K562 (cell line): ENCODE data around the gene TDRD3. TPM values are rescaled to one million over a fixed set of nuclear protein-coding genes. Genes with fewer than 3 reads are reported as not detected.

Experiments
- ATAC-seq: fragments of 200-7000 bp; cut with Tn5 transposase; 3 replicates; pipeline ENCODE4 v1.9.1; 2020; ENCODE audit warnings: moderate library complexity
- BruUV-seq: library from RNA; stranded (reverse); fragments of 400-500 nt; replicated peaks from 2 replicates; lab custom pipeline; 2021; lab: Mats Ljungman, UMichigan
- CTCF ChIA-PET: fragments of 300-600 bp; formaldehyde crosslinking; extraction: SDS; loops from one replicate; lab custom pipeline; 2021; ENCODE audit warnings: low intra/inter-chr PET ratio; lab: Yijun Ruan, JAX
- POLR2A ChIA-PET: fragments of 300-600, 350-650 bp; sonication (Branson Sonifier 250); formaldehyde crosslinking; extraction: SDS; loops from one replicate; lab custom pipeline; 2021; ENCODE audit warnings: antibody characterized with exemption, inconsistent platforms; lab: Yijun Ruan, JAX
- DNase-seq, 4 experiments: peaks; one replicate each; pipeline versions ENCODE4 v3.0.0 to v3.0.0-alpha.2; 2011 to 2018; ENCODE audit warnings: low spot score in 3 of 4, mixed read lengths in 3 of 4; ENCODE audit errors: extremely low read depth in 1 of 4
- FAIRE-seq: peaks from 2 replicates; lab custom pipeline; 2011; peaks lifted over from hg19 to GRCh38; lab: Jason Lieb, UNC
- H2AFZ ChIP-seq: 2 replicates; pipeline ENCODE4 v1.6.0; 2011; ENCODE audit warnings: low read depth, low read length, control low read depth, inconsistent platforms
- H3K27ac ChIP-seq: fragments of 200-600 bp; 3 replicates; pipeline ENCODE4 v1.8.0; 2011; ENCODE audit warnings: low read depth, mild to moderate bottlenecking, control low read depth, inconsistent platforms, low read length, moderate library complexity, mixed read lengths; ENCODE audit errors: extremely low read depth
- H3K27me3 ChIP-seq, 2 experiments: fragments of 300-600 bp in 1 of 2; 2 replicates in 1 of 2; 3 replicates in 1 of 2; pipeline versions ENCODE4 v1.6.0 to v1.8.0; 2011; ENCODE audit warnings: inconsistent platforms in 2 of 2, low read length in 2 of 2, mild to moderate bottlenecking in 1 of 2, mixed read lengths in 1 of 2, moderate library complexity in 1 of 2; ENCODE audit not compliant: control insufficient read depth in 2 of 2, insufficient read depth in 2 of 2
- H3K36me3 ChIP-seq: fragments of 300-600 bp; 3 replicates; pipeline ENCODE4 v1.8.0; 2011; ENCODE audit warnings: mild to moderate bottlenecking, low read length, inconsistent platforms; ENCODE audit not compliant: control insufficient read depth, insufficient read depth
- H3K4me1 ChIP-seq, 2 experiments: fragments of 200-600 bp in 1 of 2; replicated peaks in 1 of 2; 2 replicates in 1 of 2; 3 replicates in 1 of 2; pipeline versions ENCODE4 v1.5.1 to v1.8.0; 2011; ENCODE audit warnings: inconsistent platforms in 2 of 2, low read length in 2 of 2, mild to moderate bottlenecking in 1 of 2, mixed read lengths in 1 of 2, moderate library complexity in 1 of 2; ENCODE audit not compliant: control insufficient read depth in 2 of 2, insufficient read depth in 2 of 2
- H3K4me2 ChIP-seq: 2 replicates; pipeline ENCODE4 v1.6.1; 2011; ENCODE audit warnings: low read length, control low read depth, inconsistent platforms, mixed read lengths; ENCODE audit not compliant: insufficient read depth
- H3K4me3 ChIP-seq: fragments of 200-600 bp; sonication (generic), shearing (Covaris generic); 2 replicates; pipeline ENCODE4 v1.5.1; 2016; ENCODE audit warnings: control low read depth, inconsistent platforms
- H3K79me2 ChIP-seq: fragments of 200-600 bp; 3 replicates; pipeline ENCODE4 v1.8.0; 2011; ENCODE audit warnings: low read length, inconsistent platforms; ENCODE audit not compliant: control insufficient read depth, insufficient read depth
- H3K9ac ChIP-seq, 2 experiments: 2 replicates each; pipeline versions ENCODE4 v1.6.0 to v1.6.1; 2011; ENCODE audit warnings: low read depth in 2 of 2, low read length in 2 of 2, control low read depth in 1 of 2, inconsistent platforms in 1 of 2, mild to moderate bottlenecking in 1 of 2, mixed read lengths in 1 of 2; ENCODE audit not compliant: insufficient read depth in 1 of 2
- H3K9me1 ChIP-seq: one replicate; pipeline ENCODE4 v1.6.0; 2011; ENCODE audit warnings: inconsistent platforms, mild to moderate bottlenecking, low read length, moderate library complexity; ENCODE audit not compliant: control insufficient read depth, insufficient read depth
- H3K9me3 ChIP-seq: replicated peaks from 2 replicates; pipeline ENCODE4 v1.5.1; 2011; ENCODE audit warnings: low read depth, low read length, inconsistent platforms; ENCODE audit not compliant: control insufficient read depth, insufficient read depth
- H4K20me1 ChIP-seq: replicated peaks from 2 replicates; pipeline ENCODE4 v1.6.1; 2011; ENCODE audit warnings: low read length, inconsistent platforms, mixed read lengths; ENCODE audit not compliant: control insufficient read depth, insufficient read depth
- ETV1 ChIP-seq: fragments of 450-650 bp; conservative IDR thresholded peaks from 2 replicates; pipeline ENCODE4 v1.6.1; 2016; ENCODE audit warnings: missing genetic modification characterization, control low read depth, low read depth, missing compliant biosample characterization
- SMAD2 ChIP-seq: fragments of 150-350 bp; IDR thresholded peaks from 2 replicates; pipeline ENCODE4 v1.6.1; 2014; ENCODE audit warnings: low read depth, mild to moderate bottlenecking, low read length
- in situ Hi-C: fragments of 300-500 bp; cut with MboI; formaldehyde crosslinking; loops from 4 replicates; pipeline ENCODE4 v1.15.0; 2018; ENCODE audit warnings: inconsistent platforms, mixed read lengths
- intact Hi-C: fragments of 100-400 bp; cut with micrococcal nuclease; formaldehyde crosslinking; loops from 2 replicates; pipeline ENCODE4 v1.14.2; 2022
- polyA plus RNA-seq, 8 experiments: library from polyadenylated mRNA; depleted of rRNA in 4 of 8; stranded (reverse) in 5 of 8; unstranded in 3 of 8; fragments of >200 nt; fragmentation: Nextera tagmentation in 2 of 8; fragmentation: Illumina TruSeq in 1 of 8; extraction: Ambion mirVana in 2 of 8; extraction: Trizol in 1 of 8; gene quantifications; 2 replicates each; pipeline versions ENCODE4 v1.2.1 to v1.2.3, GENCODE V29; 2011 to 2014; ENCODE audit warnings: inconsistent platforms in 1 of 8, missing spikeins in 1 of 8
- total RNA-seq, 7 experiments: library from RNA; depleted of rRNA in 6 of 7; stranded (reverse); fragments of >200 nt in 6 of 7; fragmentation: Illumina TruSeq in 2 of 7; extraction: Trizol in 2 of 7; gene quantifications; 2 replicates each; pipeline versions ENCODE4 v1.2.1 to v1.2.3, GENCODE V29; 2011 to 2021; ENCODE audit warnings: low replicate concordance in 1 of 7
- TF ChIP-seq, protein P1 (sequence below): sonication (generic); formaldehyde crosslinking; IDR thresholded peaks from 2 replicates; pipeline ENCODE4 v1.8.0; 2022; ENCODE audit warnings: missing genetic modification reagents, mild to moderate bottlenecking, borderline replicate concordance

The TDRD3 gene
- total and polyA plus RNA-seq, 9 of the 15 experiments (the other 6 are each of a cell fraction or from before 2014, with no cell fraction given): 3.6 to 16.4 (median 9.5) TPM

DNA sequence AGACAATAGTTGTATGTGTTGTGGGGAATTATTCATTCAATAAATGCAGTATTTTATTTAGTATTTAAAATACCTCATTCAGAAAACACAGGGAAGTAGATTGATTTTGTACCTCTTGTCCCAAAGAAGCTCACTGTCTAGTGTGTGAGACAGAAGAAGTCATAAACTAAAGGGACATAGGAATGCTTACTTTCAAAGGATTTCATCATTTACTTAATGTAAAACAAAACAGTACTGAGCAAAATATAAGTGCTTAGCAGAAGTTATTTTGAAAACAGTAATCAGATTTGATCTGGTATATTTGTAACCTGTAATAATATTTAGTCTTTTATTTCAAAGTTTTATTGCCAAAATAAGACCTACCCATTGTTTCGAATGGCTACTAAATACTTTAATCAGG is 117.9 kb downstream of the TDRD3 start (continued):
- no peak for TF ChIP-seq SMAD2

DNA sequence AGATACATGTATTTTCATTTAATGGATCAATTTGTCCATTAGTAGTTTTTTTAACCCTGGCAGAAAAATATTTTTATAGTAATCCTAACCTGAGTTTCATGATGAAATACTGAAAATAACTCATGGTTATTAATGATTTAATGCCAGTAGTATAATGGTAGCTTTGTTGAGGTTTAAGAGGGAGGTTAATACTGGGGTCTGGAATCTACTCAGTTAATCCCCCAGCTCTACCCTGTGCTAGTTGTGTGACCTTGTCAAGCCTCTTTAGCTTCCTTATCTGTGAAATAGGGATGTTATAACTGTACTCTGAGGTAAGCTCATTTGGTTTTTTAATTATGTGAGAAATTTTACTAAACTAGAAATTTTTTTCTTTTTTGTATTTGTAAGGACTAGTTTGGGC is 122.5 kb downstream of the TDRD3 start:
- BruUV-seq: no TSS peak
- H3K27ac ChIP-seq: no peak overlapping the region
- no peaks in the 10 kb centered on the region for H3K79me2 ChIP-seq
- H3K9me1 ChIP-seq: no peaks in the 10 kb centered on the region
- H2AFZ ChIP-seq: no peak overlapping the region
- no peak overlapping the region for H3K4me2 ChIP-seq
- in situ Hi-C loops (no loop called here), intact Hi-C loops (no loop called here)
- ATAC-seq (no peak), DNase-seq (no peak), FAIRE-seq (no peak)
- no peak overlapping the region for H3K9ac ChIP-seq
- TF ChIP-seq ETV1: no peak
- TF ChIP-seq, protein P1, sequence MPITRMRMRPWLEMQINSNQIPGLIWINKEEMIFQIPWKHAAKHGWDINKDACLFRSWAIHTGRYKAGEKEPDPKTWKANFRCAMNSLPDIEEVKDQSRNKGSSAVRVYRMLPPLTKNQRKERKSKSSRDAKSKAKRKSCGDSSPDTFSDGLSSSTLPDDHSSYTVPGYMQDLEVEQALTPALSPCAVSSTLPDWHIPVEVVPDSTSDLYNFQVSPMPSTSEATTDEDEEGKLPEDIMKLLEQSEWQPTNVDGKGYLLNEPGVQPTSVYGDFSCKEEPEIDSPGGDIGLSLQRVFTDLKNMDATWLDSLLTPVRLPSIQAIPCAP (CRISPR knock-in tag): no peak
- no peak overlapping the region for H3K4me3 ChIP-seq
- no peaks in the 10 kb centered on the region for H3K27me3 ChIP-seq
- no peaks in the 10 kb centered on the region for H3K4me1 ChIP-seq
- H3K36me3 ChIP-seq: no peaks in the 10 kb centered on the region
- CTCF ChIA-PET: no interaction called here
- no peaks in the 10 kb centered on the region for H3K9me3 ChIP-seq
- H4K20me1 ChIP-seq: no peaks in the 10 kb centered on the region
- POLR2A ChIA-PET: no interaction called here
